Progenitor cell of endocrine pancreas (in vitro differentiated cells): Measurements from ENCODE around the gene MINDY3. TPM values are rescaled to one million over a fixed set of nuclear protein-coding genes. Genes with fewer than 3 reads are reported as not detected.

Experiments used
- DNase-seq: peaks from one replicate; pipeline ENCODE4 v3.0.0; 2021; ENCODE audit warnings: low spot score; ENCODE audit not compliant: unreplicated experiment
- H3K27ac Mint-ChIP-seq: 2 replicates; pipeline ENCODE4 v1.8.0; 2021; ENCODE audit warnings: mild to moderate bottlenecking, moderate library complexity, mixed read lengths
- H3K27me3 Mint-ChIP-seq: 2 replicates; pipeline ENCODE4 v1.8.0; 2021; ENCODE audit warnings: mixed read lengths
- H3K36me3 Mint-ChIP-seq: 2 replicates; pipeline ENCODE4 v1.8.0; 2022; ENCODE audit warnings: mixed read lengths; ENCODE audit not compliant: insufficient read depth
- H3K4me1 Mint-ChIP-seq: 2 replicates; pipeline ENCODE4 v1.8.0; 2021; ENCODE audit warnings: low read depth, mixed read lengths
- H3K4me3 Mint-ChIP-seq: 2 replicates; pipeline ENCODE4 v1.8.0; 2021; ENCODE audit warnings: low read depth, mild to moderate bottlenecking, moderate library complexity, mixed read lengths
- H3K9me3 Mint-ChIP-seq: 2 replicates; pipeline ENCODE4 v1.8.0; 2021; ENCODE audit warnings: low read depth, mixed read lengths
- total RNA-seq: library from RNA; stranded (reverse); gene quantifications from 2 replicates; pipeline ENCODE4 v1.2.1, GENCODE V29; 2021
- TF ChIP-seq, protein P1 (sequence below): fragments of 200-600 bp; sonication (generic); IDR thresholded peaks from one replicate; pipeline ENCODE4 v1.5.0; 2021; ENCODE audit warnings: antibody characterized with exemption, mild to moderate bottlenecking; ENCODE audit not compliant: unreplicated experiment

MINDY3 gene
- total RNA-seq, 1 donor from 2014 or later, result 26.2 TPM

DNA sequence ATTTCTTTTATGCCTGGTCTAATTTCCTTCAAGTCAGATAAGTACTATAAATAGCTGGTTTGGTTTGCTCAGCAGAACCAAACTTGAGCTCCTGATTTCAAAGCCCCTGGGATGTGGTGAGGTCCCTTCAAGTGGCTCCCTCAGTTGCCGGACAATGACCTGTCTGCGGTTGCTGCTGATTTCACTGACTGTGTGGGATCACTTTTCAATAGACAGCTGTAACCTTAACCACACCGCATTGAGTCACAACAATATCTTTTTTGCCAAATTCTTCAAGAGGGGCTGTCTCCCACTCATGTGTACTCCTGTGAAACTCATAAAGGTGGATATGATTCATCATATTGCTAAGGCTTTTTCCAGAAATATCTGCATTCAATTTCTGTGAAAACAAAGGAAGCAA, 117.5 kb downstream of the MINDY3 start:
- Mint-ChIP-seq H3K4me3 (no peak overlapping the region), H3K36me3 (no peaks in the 10 kb centered on the region), H3K9me3 (no peaks in the 10 kb centered on the region), H3K4me1 (peaks cover 2% of the 10 kb centered on the region), H3K27ac (no peak overlapping the region), H3K27me3 (peaks cover 8% of the 10 kb centered on the region)
- TF ChIP-seq, protein P1, sequence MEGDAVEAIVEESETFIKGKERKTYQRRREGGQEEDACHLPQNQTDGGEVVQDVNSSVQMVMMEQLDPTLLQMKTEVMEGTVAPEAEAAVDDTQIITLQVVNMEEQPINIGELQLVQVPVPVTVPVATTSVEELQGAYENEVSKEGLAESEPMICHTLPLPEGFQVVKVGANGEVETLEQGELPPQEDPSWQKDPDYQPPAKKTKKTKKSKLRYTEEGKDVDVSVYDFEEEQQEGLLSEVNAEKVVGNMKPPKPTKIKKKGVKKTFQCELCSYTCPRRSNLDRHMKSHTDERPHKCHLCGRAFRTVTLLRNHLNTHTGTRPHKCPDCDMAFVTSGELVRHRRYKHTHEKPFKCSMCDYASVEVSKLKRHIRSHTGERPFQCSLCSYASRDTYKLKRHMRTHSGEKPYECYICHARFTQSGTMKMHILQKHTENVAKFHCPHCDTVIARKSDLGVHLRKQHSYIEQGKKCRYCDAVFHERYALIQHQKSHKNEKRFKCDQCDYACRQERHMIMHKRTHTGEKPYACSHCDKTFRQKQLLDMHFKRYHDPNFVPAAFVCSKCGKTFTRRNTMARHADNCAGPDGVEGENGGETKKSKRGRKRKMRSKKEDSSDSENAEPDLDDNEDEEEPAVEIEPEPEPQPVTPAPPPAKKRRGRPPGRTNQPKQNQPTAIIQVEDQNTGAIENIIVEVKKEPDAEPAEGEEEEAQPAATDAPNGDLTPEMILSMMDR, result no peak
- DNase-seq, result no peak

DNA sequence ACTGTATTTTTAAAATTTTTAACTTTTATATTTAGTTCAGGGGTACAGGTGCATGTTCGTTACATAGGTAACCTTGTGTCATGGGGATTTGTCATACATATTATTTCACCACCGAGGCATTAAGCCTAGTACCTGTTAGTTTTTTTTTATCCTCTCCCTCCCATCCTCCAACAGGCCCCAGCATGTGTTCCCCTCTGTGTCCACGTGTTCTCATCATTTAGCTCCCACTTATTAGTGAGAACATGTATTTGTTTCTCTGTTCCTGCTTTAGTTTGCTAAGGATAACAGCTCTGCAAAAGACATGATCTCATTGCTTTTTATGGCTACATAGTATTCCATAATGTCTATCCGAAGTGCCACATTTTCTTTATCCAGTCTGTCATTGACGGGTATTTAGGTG, 118.2 kb downstream of the MINDY3 start:
- Mint-ChIP-seq H3K4me3 (no peak overlapping the region), H3K4me1 (peaks cover 1% of the 10 kb centered on the region), H3K27ac (no peak overlapping the region), H3K9me3 (no peaks in the 10 kb centered on the region), H3K27me3 (peaks cover 6% of the 10 kb centered on the region), H3K36me3 (no peaks in the 10 kb centered on the region)
- no peak for DNase-seq
- TF ChIP-seq, protein P1, result no peak

- Mint-ChIP-seq H3K4me1 (no peaks in the 10 kb centered on the region), H3K9me3 (no peaks in the 10 kb centered on the region), H3K27me3 (peaks cover 3% of the 10 kb centered on the region), H3K36me3 (no peaks in the 10 kb centered on the region), H3K4me3 (no peak overlapping the region), H3K27ac (no peak overlapping the region)
- no peak for DNase-seq
- TF ChIP-seq, protein P1, result no peak
Measured at GRCh38 chr10:15741581-15741980, 118.7 kb downstream of the MINDY3 start.

- Mint-ChIP-seq H3K36me3 (no peaks in the 10 kb centered on the region), H3K4me1 (no peaks in the 10 kb centered on the region), H3K9me3 (no peaks in the 10 kb centered on the region), H3K4me3 (no peak overlapping the region), H3K27me3 (peaks cover 10% of the 10 kb centered on the region), H3K27ac (no peak overlapping the region)
- TF ChIP-seq, protein P1, result no peak
- DNase-seq, result no peak
Measured at GRCh38 chr10:15740261-15740660, 120.0 kb downstream of the MINDY3 start.

DNA sequence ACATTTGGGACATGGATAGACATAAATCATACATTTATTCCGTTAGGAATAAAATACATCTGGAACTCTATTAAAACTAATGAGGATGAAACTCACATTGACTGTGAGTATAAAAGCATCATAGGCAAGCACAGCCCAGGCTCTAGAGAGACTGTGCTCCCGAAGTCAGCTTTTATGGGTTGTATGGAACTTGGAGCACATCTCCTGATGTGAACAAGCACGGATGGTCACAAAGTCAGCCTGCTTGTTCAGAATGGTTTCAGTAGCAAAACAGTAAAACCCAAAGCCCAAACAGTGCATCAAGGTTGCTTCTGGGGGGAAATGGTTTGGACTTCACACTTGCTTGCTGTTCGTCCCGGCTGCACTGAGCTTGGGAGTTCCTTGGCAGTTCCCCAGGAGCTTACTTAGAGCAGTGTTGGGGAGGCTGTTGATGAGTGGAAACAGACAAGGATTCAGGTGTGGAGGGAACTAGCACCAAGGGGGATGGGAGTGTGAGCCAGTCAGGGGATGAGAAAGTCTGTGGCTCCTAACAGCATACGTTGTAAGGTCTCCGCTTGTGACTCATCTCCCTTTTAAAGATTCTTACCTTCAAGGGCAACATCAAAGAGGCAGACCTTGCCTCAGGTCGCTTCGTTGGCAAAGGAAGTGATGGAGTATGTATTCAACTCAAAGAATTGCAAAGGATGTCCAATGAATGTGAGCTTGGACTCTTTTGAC, 120.9 kb downstream of the MINDY3 start:
- peaks cover 10% of the 10 kb centered on the region for H3K27me3 Mint-ChIP-seq
- H3K27ac Mint-ChIP-seq, result no peak overlapping the region
- H3K4me3 Mint-ChIP-seq, result no peak overlapping the region
- no peaks in the 10 kb centered on the region for H3K36me3 Mint-ChIP-seq
- TF ChIP-seq, protein P1, result no peak
- no peak for DNase-seq
- H3K4me1 Mint-ChIP-seq, result no peaks in the 10 kb centered on the region
- H3K9me3 Mint-ChIP-seq, result no peaks in the 10 kb centered on the region
